HG03378 (cell line): Measurements from ENCODE around the gene LAMB4.

Experiments used
- ATAC-seq: cut with Tn5 transposase; IDR thresholded peaks from one replicate; pipeline ENCODE4 v1.9.1; 2021; ENCODE audit warnings: mild to moderate bottlenecking, moderate library complexity; ENCODE audit not compliant: unreplicated experiment

LAMB4 gene

GRCh38 chr7:108143658-108144420 is 13.7 kb upstream of the LAMB4 start:
- ATAC-seq: no peak

- ATAC-seq: no peak
These were observed 12.6 kb upstream of the LAMB4 start for GRCh38 chr7:108142675-108143259.

- ATAC-seq: no peak
These were observed 12.0 kb upstream of the LAMB4 start for GRCh38 chr7:108142180-108142579.

GRCh38 chr7:108140671-108141070 is 10.5 kb upstream of the LAMB4 start:
- no peak for ATAC-seq

GRCh38 chr7:108138911-108139310 is 8.8 kb upstream of the LAMB4 start:
- ATAC-seq: no peak

- no peak for ATAC-seq
These were observed 7.8 kb upstream of the LAMB4 start for GRCh38 chr7:108137993-108138392.

- ATAC-seq: no peak
These were observed 6.9 kb upstream of the LAMB4 start for GRCh38 chr7:108137040-108137439.

GRCh38 chr7:108136191-108136688 is 6.1 kb upstream of the LAMB4 start:
- ATAC-seq: peak; percentile 13

GRCh38 chr7:108135446-108136190 is 5.5 kb upstream of the LAMB4 start:
- ATAC-seq: peak; percentile 98

GRCh38 chr7:108134486-108134885 is 4.3 kb upstream of the LAMB4 start:
- ATAC-seq: no peak

GRCh38 chr7:108132551-108133265 is 2.5 kb upstream of the LAMB4 start:
- ATAC-seq: no peak

GRCh38 chr7:108129018-108129965 is 869 bp downstream of the LAMB4 start:
- no peak for ATAC-seq

- no peak for ATAC-seq
These were observed 1.6 kb downstream of the LAMB4 start for GRCh38 chr7:108128514-108128913.

- no peak for ATAC-seq
These were observed 2.7 kb downstream of the LAMB4 start for GRCh38 chr7:108127461-108127860.

- ATAC-seq: no peak
These were observed 5.3 kb downstream of the LAMB4 start for GRCh38 chr7:108124820-108125219.

GRCh38 chr7:108122181-108122580 is 8.0 kb downstream of the LAMB4 start:
- no peak for ATAC-seq

GRCh38 chr7:108120933-108121332 is 9.2 kb downstream of the LAMB4 start:
- no peak for ATAC-seq

- no peak for ATAC-seq
These were observed 10.0 kb downstream of the LAMB4 start for GRCh38 chr7:108120196-108120595.

GRCh38 chr7:108118959-108119358 is 11.2 kb downstream of the LAMB4 start:
- ATAC-seq: no peak
